GM12872 (cell line): ENCODE measurements around the gene CELF2.

ENCODE experiments used
- TF ChIP-seq, protein P1 (sequence below): IDR thresholded peaks from 3 replicates; pipeline ENCODE4 v1.5.1; 2011; ENCODE audit warnings: low read depth, mild to moderate bottlenecking, low read length, moderate library complexity; ENCODE audit not compliant: insufficient read depth

The CELF2 gene

GRCh38 chr10:11229893-11230292 lies 212.2 kb downstream of the CELF2 start:
- TF ChIP-seq, protein P1, sequence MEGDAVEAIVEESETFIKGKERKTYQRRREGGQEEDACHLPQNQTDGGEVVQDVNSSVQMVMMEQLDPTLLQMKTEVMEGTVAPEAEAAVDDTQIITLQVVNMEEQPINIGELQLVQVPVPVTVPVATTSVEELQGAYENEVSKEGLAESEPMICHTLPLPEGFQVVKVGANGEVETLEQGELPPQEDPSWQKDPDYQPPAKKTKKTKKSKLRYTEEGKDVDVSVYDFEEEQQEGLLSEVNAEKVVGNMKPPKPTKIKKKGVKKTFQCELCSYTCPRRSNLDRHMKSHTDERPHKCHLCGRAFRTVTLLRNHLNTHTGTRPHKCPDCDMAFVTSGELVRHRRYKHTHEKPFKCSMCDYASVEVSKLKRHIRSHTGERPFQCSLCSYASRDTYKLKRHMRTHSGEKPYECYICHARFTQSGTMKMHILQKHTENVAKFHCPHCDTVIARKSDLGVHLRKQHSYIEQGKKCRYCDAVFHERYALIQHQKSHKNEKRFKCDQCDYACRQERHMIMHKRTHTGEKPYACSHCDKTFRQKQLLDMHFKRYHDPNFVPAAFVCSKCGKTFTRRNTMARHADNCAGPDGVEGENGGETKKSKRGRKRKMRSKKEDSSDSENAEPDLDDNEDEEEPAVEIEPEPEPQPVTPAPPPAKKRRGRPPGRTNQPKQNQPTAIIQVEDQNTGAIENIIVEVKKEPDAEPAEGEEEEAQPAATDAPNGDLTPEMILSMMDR = no peak

DNA sequence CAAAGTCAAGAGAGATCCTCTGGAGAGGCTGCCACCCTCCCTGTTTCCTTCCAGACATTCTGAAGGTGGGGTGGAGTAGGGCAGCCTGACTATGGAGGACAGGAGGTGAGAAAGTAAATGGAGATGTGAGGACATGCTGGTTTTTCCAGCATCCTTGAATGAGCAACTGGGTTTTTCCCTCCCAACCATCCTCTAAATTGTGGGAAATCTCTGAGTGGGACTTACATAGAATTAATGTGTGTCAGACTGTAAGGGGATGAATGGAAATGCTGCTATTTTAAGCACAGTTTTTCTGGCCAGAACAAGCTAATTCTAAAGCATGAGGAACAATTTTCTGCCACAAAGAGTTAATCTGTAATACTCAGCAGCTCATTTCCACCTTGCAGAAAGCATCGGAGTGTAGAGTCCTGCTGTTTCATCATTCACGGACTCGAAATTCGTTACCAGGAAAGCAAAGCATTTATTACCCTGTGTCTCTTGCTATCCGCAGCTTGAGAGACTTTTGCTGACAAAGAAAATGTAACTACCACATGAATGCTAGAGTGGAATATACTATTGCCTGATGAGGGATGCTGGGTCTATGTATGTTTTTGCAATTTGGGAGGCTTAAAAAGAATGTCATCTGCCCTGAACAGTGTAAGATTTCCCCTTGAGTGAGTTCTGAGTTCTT lies 213.0 kb downstream of the CELF2 start:
- TF ChIP-seq, protein P1 = no peak

GRCh38 chr10:11231285-11231684 lies 213.6 kb downstream of the CELF2 start:
- TF ChIP-seq, protein P1 = no peak

GRCh38 chr10:11232222-11232961 lies 214.7 kb downstream of the CELF2 start:
- TF ChIP-seq, protein P1 = no peak

DNA sequence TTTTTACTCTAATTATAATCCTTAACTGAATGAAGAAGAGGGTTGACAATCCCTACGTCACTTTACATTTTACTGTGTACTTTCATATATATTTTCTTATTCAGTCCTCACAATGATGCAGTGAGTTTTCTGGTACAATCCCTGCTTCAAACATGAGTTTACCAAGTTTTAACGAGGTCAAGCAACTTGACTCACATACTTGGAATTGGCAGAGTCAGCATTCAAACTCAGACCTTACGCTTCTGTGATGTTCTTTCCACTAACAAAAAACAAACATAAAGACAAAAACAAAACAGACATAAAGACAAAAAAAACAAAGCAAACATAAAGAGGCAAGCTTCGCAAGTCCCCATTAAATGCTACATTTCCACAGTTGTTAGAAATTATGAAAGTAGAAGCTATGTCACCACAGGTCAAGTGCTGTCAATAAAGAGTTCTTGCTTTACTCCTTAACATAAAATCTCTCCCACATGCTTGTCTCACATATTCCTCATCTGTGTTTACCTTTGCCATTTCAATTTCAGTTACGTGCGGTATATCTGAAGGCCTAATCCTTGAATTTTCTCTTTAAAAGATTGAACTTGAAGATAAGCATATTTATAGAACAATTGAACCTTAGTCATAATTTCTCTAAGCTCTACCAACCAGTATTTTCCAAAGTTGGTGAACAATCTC lies 217.3 kb downstream of the CELF2 start:
- TF ChIP-seq, protein P1 = no peak

GRCh38 chr10:11235771-11236170 lies 218.1 kb downstream of the CELF2 start:
- TF ChIP-seq, protein P1 = no peak

- TF ChIP-seq, protein P1 = no peak
These were observed 218.6 kb downstream of the CELF2 start for GRCh38 chr10:11236234-11236633.
